OCI-LY7 (cell line): ENCODE data around the gene OLFM3.

Source experiments
- CTCF ChIP-seq: fragments of 200-600 bp; sonication (generic); conservative IDR thresholded peaks from 2 replicates; pipeline ENCODE4 v1.5.1; 2014; ENCODE audit warnings: mild to moderate bottlenecking, antibody characterized with exemption, low read length, moderate library complexity, mixed read lengths
- EZH2phosphoT487 ChIP-seq: fragments of 200-600 bp; sonication (generic); IDR thresholded peaks from 2 replicates; pipeline ENCODE4 v1.6.1; 2018; ENCODE audit warnings: low read depth, borderline replicate concordance, mild to moderate bottlenecking, mixed run types, antibody characterized with exemption, low read length, moderate library complexity, mixed read lengths

DNA sequence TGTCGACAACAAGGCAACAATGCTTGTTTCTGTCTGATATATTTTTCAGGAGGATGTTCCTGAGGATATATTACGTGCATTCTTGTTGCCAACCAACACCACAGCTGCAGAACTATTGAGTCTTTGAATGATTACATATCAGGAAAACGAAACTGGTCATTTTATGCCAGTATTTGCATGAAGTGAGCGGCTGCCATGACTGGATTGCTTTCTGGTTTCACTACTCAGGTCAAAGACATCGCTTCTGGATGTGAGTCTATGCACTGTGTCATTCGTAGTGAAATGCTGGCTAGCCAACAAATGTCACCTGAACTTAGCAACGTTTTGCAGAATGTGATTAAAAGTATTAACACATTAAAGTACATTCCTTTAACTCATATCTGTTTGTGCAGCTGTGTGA lies 35.8 kb upstream of the OLFM3 start:
- TF ChIP-seq CTCF (no peak), EZH2phosphoT487 (no peak)
